NCI-H82 (cell line): ENCODE results near the gene MAB21L4.
A peak's percentile ranks its signal among the peaks of the same experiment; 100 is the strongest.

Experiments
- DNase-seq: peaks from one replicate; lab custom pipeline; 2025; lab: John Stamatoyannopoulos, UW

The MAB21L4 gene

DNA sequence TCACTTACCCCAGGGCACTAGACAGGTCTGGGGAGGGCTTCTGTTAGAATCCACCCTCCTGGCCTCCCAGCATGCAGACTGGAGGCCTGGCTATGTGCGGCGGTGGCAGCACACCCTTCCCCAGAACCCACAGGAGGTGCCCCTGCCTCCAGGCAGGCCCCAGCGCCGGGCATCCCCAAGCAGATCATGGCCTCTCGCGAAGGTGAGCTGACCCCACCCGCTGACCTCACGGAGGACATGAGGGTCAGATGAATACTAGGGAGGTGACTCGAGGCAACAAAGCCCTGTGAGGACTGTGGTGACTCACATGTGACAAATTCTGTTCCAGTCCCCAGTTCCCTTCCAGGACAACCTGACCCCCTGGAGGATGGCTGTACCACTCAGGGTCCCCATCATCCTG lies 1.9 kb downstream of the MAB21L4 start:
- no peak for DNase-seq

DNA sequence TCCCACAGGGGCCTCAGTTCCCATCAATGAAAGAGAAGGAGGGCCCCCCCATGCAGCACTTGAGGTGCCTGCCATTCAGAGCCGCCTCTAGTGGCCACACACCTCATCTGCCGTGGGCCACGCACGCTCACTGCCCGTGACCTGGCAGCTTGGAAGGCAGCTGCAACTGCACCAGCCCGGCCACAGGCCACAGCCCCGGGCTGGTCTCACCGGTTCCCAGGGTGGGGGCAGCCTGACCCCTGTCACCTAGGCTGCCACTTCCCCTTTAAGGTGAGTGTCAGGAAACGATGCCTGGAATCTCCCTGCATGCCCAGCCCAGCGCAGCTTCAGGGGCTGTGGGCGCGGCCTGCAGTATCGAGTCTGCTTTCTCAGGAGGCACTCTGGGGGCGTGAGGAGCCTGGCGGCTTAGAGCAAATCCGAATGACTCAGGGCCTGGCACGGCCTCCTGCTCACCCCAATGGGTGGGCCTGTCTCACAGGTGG lies 2.6 kb downstream of the MAB21L4 start:
- DNase-seq = peak; percentile 74

DNA sequence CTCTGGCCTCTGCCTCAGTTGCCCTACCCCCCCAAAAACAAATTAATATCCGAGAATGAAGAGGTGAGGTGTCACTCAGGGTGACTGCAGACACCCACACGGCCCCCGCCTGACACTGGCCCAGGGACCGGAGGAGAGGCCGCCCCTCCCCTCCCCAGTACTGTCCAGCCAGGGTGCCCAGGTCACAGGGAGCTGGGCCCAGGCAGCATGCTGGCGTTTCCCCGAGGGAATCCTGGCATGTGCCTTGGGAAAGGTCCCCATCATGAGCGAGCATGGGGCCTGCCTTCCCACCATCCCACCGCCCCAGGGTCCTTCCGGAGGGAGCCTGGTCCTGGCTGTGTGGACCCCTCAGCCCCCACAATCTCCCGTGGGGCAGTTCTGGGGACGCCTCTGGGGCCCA lies 3.0 kb downstream of the MAB21L4 start:
- no peak for DNase-seq

DNA sequence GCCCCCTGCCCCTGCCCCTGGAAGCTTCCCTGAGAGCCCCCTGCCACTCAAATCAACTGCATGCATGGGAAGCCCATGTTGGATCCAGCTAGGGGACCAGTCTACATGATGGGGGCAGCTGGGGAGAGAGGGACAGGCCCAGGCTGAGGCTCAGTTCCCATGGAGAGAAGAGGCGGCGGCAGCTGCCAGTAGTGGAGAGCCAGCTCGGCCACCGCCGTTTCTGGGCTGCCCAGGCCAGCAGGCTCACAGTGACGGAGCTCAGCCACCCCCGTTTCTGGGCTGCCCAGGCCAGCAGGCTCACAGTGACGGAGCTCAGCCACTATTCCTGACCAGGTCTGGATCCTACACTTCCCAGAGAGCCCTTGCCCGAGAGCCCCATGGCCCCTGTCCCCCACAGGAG lies 3.6 kb downstream of the MAB21L4 start:
- DNase-seq = no peak

DNA sequence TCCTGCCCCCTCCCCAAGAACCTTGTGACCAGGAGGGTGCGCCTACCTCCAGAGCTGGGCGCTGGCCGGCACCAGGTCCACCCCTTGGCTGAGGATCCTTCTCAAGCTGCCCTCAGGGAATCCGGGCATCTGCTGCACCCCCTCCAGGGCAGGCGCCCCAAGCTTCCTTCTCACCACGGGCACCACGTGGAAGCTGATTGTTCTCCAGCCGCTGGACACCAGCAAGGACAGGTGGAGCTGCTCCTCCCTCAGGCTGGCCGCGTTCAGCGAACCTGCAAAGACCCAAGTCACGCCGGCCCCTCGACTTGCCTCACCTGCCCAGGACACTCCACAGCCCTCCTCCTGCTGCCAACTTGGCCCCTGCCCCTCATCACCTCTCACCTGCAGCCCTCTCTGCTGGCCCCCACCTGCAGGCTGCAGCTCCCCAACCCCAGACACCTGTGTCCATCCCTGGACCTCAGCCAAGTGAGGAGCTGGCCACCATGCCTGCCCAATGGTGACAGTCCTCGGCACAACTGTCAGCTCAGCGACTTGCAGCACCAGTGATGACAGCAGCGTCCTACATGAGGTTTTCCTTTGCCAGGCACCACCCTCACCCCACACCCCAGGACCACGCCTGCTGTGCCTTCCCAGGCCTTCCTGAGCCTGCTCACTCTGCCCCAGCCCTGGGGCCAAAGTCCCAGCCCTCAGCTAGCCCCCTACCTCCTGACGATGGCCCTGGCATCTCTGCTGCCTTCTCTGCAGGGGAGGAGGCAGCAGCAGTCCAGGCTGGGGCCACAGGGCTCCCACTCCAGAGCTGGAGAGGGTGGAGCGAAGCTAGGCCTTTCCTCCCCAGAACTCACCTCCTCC lies 4.2 kb downstream of the MAB21L4 start:
- DNase-seq = no peak

DNA sequence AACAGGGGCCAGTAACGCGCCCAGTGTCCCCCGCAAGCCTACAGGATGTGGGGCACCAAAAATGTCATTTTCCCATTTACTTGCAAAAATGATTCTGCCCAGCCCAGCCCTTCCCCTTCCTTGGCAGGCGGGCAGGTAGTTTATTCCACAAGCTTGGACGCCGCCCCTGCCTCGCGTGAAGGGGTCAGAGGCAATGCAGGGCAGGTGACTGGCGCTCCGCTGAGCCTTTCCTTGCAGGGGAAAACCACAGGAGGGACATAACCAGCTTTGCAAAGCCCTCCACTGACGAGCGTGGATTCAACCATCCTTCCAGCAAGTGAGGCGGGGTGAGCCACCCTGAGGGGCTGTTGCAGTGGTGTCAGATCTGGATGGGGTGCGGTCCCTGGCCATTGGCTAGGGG lies 5.3 kb downstream of the MAB21L4 start:
- no peak for DNase-seq

DNA sequence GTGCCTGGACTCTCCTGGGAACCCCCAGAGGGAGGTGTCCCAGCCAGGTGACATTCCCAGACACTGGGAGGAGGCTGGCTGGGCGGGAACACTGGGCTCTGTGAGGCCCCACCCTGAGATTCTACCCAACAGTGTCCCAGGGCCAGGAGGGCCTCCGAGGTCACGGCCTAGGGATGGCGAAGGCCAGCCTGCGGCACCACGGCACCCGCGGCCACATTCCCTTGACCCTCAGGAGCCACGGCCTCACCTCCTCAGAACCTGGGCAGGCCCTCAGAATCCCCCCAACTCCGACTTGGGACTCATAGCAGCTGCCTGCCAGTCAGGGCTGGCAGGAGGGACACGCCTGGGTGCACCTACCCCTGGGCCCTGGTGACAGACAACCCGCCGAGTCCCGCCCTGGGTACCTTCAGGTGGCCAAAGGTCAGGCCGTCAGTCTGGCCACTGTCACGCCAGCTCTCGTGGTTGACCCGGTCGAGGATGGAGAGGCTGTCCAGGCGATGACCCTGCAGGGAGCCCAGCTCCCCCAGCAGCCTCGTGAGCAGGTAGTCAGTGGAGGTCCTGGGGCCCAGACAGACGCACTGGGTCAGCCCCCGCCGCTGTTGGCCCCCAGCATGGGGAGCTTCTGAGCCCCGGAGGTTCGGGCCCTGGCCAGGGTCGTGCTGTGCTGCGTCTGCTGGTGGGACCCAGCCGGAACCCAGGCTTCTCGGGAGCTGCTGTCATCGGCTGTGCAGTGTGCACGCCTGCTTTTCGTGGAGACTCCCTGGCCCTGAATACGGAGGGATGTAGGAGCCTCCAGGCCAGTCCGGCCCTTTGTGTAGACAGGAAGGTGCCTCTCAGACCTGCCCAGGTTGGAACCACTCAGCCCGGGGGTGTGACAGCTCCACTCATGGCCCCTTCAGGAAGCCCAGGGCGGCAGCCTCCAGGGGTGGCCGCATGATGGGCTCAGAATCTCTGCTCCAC lies 6.1 kb downstream of the MAB21L4 start:
- no peak for DNase-seq

DNA sequence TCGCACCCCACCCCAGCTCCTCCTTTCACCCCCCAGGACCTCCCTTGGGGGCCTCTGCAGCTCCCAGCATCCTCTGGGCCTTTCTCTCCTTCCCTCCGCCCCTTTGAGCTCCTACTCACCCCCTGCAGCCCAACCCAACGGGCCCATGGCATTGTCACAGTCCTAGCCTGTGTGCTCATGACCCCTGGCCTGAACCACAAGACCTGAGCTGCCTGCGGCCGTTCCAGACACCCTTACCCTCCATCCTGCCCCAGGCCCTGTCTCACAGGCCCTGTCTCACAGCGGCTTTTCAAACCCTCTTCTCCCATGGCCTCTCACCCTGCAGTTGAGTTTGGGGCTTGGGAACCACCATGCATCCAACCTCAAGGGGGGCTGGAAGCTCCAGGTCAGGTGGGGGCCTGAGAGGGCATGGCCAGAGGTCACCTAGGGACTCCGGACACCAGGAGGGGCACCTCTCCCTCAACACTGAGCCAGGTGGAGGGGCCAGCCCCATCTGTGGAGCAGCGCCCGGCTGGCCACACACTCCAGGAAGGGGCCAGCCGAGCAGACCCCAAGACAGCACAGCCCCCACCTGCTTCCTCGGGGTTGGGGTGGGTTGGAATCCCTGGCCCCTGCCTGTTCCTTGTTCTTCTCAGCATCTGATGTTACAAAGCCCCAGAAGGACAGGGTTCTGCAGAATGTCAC lies 6.9 kb downstream of the MAB21L4 start:
- no peak for DNase-seq

DNA sequence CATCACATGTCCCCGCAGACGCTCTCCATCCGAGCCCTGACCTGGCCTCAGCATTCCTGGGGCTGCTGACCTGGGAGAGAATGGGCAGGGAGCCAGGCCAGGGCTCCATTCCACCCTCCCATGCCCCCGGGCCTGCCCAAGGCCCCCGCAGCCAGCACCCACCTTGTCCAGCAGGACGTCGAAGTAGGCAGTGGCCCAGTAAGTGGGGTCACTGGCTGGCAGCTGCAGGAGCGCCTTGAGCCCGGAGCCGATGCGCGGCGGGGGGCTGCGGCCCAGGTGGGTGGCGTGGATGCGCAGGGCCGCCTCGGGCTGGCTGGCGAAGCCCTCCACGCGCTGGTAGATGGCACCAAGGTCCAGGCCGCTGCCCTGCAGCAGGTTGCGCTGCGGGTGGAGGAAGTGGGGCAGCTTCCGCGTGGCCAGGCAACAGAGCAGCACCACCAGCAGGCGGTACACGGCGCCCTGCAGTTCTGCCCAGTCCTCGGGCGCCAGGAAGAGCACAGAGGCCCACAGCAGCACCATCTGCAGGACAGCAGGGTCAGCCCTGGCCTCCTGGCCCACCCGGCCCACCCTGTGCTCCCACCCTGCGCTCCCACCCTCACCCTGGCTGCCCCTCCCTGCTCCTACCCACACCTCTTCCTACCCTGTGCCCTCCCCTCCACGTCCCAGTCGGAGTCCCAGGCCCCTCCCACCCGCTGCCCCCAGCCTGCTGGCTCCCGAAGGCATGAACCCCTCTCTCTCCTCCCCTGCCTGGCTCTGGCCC lies 7.6 kb downstream of the MAB21L4 start:
- DNase-seq = no peak

DNA sequence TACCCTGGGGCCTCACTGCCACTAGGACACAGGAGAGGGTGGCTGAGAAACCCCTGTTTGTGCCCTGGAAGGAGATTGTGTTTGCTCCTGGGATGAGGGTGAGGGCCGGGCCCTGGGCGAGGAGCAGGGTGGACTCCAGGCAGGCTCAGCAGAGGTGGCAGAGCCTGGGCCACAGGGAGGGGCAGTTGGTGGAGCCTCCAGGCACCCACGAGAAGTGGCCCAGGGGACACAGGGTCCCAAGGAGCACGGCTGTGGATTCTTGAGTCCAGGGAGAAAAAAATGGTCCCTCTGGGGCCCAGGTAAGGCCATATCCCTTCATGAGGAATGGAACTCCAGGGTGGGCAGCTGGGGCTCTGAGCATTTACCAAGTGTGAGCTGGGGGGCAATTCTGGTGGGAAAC lies 8.3 kb downstream of the MAB21L4 start:
- DNase-seq = no peak

DNA sequence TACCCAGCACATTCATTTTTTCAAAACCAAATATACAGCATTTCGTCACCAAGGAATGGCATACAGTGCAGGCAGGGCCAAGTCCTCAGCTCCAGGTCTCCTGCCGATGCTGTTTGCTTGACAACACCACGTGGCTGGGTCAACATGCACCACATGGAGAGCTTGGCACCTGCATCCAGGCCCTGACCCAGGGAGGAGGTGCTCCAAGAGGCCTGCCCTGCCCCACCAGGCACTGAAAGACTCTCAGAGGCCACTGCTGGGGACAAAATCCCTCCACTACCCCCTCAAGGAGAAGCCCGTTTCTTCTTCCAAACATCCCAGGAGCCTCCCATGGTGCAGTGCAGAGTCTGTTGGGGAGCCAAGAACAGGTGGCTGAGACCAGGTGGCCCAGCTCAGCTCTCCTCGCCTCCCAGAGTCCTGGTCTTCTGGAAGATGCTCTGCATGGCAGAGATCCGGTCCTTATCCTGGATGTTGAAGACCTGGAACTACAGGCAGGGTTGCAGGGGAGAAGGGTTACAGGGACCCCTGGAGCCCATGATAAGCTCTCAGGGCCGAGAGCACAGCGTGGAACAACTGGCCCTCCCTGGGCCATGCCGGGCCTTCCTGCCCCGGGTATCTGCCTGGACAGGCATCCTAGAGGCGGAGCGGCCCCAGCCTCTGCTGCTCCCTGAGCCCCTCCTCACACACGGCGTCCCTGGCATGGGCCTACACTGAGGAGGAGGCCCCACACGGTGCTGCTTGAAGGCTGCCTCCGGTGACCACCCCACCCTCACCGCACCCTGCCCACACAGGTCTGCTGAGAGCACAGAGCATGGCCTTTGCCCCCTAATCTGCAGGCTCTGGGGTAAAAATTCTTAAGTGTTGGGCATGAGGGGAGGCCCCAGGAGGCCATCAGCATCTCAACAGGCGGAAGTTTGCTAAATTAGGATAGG lies 9.0 kb downstream of the MAB21L4 start:
- DNase-seq = no peak

DNA sequence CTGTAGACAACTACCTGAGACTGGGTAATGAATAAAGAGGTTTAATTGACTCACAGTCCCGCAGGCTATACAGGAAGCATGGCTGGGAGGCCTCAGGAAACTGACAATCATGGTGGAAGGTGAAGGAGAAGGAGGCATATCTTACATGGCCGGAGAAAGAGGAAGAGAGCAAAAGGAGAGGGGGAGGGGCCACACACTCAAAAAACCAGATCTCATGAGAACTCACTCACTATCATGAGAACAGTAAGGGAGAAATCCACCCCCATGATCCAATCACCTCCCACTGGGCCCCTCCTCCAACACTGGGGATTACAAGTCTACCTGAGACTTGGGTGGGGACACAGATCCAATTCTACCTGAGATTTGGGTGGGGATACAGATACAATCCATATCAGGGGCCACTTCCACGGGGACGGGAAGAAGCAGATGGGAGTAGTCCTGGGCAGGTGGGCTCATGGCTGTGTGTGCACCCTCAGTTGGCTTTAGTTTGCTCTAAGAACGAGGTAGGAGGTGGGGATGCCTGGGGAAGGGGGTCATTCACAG lies 9.9 kb downstream of the MAB21L4 start:
- no peak for DNase-seq

DNA sequence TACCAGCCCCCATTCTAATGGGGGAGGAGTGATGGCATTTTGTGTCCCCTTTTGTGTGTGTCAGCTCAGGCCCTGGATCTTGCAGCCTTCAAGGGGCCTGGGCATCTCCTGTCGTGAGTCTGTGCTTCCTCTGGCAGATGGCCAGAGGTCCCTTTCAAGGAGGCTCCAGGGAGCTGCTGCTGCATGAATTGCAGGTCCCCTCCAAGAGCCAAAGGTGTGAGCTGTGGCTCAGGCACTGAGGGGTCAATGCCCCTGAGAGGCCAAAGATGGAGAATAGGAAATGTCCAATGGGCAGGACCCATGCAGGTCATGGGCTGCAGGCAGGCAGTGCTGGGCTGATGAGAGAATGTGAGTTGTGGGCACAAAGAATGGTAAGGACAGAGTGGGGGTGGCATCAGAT lies 10.4 kb downstream of the MAB21L4 start:
- no peak for DNase-seq

DNA sequence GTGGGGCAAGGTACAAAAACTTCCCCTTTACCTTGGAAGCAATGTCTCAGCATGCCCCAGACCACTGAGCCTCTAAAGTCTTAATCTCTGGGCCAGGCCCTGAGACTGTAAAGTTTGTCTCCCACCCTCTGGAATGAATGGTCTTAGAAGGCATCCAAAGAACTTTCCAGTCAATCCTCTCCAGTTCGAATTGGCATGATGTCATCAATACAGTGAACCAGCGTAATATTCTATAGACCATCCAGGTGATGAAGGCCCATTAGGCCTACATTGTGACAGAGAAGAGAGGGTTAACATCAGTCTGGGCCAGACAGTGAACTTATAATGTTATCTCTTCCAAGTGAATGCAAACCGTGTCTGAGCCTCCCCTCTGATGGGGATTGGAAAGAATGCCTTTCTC lies 11.2 kb downstream of the MAB21L4 start:
- DNase-seq = no peak

DNA sequence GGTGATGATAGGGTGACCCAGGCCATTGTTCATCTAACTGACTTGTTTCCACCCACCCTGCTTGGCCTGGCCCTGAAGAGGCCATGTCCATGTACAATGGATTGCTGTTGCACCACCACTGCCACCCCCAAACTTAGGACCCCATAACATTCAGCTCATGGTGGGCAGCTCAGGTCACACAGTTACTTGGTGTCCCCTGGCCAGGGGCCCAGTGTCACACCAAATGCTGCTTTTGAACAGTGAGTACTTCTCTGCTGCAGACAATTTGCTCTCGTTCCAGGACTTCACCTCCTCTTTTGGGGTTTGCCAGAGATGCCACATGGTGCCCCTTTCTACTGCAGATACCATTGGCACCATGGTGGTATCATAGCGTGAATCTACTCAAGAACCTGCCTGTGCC lies 11.7 kb downstream of the MAB21L4 start:
- no peak for DNase-seq

DNA sequence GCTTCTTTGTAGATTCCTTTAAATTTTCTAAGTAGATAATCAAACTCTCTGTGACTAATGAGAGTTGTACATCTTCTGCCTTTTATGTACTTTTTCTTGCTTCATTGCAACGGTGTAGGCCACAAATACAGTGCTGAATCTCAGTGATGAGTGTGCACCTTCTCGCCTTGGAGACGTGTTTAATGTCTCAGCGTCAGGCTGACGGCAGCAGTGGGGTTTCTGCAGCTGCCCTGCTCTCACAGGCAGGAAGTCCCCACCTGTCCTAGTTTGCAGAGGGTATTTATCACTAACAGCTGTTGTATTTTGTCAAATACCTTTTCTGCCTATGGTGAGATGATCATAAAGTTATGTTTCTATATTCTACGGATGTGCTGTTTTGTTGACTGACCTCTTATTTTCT lies 14.0 kb downstream of the MAB21L4 start:
- DNase-seq = no peak

DNA sequence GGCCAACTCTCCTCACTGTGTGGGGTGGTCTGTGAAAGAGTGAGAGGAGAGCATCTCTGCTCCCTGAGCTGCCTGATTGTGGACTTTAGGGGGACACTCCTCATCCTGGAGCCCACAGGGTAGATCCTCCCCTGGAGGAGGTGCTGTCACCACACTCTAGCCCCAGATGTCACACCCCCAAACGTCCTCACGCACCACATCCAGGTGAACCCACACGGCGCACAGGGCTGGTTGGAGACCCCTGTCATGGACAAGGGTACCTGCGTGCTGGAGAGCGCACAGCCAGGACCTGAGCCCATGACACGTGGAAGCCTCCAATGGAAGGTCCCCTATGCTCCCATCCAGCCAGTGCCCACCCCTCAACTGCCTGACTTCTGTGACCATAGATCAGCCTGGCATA lies 16.9 kb downstream of the MAB21L4 start:
- DNase-seq = no peak

DNA sequence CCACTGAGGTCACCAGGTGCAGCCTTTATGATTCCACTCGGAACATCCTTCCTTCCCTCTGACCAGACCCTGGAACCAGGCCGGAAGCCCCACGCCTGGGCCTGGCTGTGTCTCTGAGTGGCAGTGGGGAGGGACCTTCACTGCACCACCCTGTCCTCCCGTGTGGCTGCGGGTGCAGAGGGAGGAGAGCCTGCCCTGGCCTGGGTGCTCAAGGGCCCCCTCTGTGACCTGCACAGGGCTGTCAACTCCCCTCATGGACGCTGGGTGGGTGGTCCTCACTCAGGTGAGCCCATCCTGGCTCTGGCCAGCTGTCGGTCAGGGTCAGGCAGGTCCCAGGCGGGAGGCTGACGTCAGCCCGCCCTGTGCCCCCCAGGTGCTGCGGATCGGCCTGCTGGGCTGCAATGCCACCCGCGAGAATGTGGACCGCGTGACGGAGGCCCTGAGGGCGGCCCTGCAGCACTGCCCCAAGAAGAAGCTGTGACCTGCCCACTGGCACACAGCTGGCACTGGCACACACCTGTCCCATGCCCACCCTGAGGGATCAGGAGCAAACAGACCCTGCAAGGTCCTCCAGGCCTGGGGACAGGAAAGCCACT lies 17.5 kb downstream of the MAB21L4 start:
- no peak for DNase-seq

DNA sequence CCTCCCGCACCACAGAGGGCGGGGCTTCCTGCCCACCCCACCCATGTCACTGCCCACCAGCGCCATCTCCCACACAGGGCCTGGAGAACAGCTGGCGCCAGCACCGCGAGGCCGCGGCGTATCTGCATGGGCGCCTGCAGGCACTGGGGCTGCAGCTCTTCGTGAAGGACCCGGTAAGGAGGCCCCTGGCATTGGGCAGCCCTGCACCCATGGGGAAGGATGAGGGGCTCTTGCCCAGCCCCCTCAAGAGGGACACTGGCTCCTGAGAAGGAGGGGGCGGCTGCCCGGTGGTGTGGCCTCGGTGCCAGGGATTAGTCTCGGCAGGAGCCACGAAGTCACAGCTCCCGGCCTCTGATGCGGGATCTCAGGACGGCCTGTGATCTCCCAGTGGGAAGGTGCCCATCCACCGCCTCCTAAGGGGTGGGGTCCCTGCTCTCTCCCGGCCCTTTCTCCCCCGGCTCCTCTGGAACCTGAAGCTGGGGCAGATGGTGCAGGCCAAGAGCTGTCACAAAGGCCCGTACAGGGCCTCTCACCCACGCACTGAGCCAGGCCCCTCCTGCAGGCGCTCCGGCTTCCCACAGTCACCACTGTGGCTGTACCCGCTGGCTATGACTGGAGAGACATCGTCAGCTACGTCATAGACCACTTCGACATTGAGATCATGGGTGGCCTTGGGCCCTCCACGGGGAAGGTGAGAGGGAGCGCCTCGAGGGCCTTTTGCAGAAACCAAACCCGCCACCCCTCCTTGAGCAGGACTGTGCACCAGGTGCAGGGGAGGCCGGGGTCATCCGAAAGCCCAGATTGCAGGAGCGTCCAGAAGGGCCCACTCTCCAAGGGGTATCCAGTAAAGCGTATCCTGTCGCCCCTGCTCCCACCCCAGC lies 18.3 kb downstream of the MAB21L4 start:
- no peak for DNase-seq
